GM19467 (cell line): ENCODE data around the gene SYT1.

Source experiments
- ATAC-seq: cut with Tn5 transposase; IDR thresholded peaks from one replicate; pipeline ENCODE4 v1.9.1; 2021; ENCODE audit warnings: mild to moderate bottlenecking, moderate library complexity; ENCODE audit not compliant: unreplicated experiment

Gene SYT1

GRCh38 chr12:79380402-79380801, 515.8 kb downstream of the SYT1 start:
- no peak for ATAC-seq

- no peak for ATAC-seq
Observed at GRCh38 chr12:79381248-79382208, 517.0 kb downstream of the SYT1 start.

- no peak for ATAC-seq
Observed at GRCh38 chr12:79384551-79384950, 520.0 kb downstream of the SYT1 start.

- no peak for ATAC-seq
Observed at GRCh38 chr12:79388011-79388410, 523.4 kb downstream of the SYT1 start.

- ATAC-seq, result no peak
Observed at GRCh38 chr12:79393842-79394241, 529.3 kb downstream of the SYT1 start.

- ATAC-seq, result no peak
Observed at GRCh38 chr12:79397609-79398008, 533.0 kb downstream of the SYT1 start.

GRCh38 chr12:79400481-79400880, 535.9 kb downstream of the SYT1 start:
- no peak for ATAC-seq

GRCh38 chr12:79402606-79403005, 538.0 kb downstream of the SYT1 start:
- ATAC-seq, result no peak

GRCh38 chr12:79406993-79407392, 542.4 kb downstream of the SYT1 start:
- no peak for ATAC-seq

- peak; percentile 77 for ATAC-seq
Observed at GRCh38 chr12:79407671-79408622, 543.4 kb downstream of the SYT1 start.

- no peak for ATAC-seq
Observed at GRCh38 chr12:79408689-79409088, 544.1 kb downstream of the SYT1 start.

GRCh38 chr12:79409562-79409961, 545.0 kb downstream of the SYT1 start:
- no peak for ATAC-seq

GRCh38 chr12:79411791-79412190, 547.2 kb downstream of the SYT1 start:
- ATAC-seq, result no peak

- no peak for ATAC-seq
Observed at GRCh38 chr12:79413796-79414195, 549.2 kb downstream of the SYT1 start.

GRCh38 chr12:79414252-79414651, 549.7 kb downstream of the SYT1 start:
- ATAC-seq, result no peak

- no peak for ATAC-seq
Observed at GRCh38 chr12:79415321-79415720, 550.7 kb downstream of the SYT1 start.

- ATAC-seq, result no peak
Observed at GRCh38 chr12:79415746-79416435, 551.3 kb downstream of the SYT1 start.

- no peak for ATAC-seq
Observed at GRCh38 chr12:79420146-79420618, 555.6 kb downstream of the SYT1 start.

GRCh38 chr12:79421236-79421740, 556.7 kb downstream of the SYT1 start:
- no peak for ATAC-seq

- no peak for ATAC-seq
Observed at GRCh38 chr12:79422060-79422812, 557.7 kb downstream of the SYT1 start.
